AG08395 (cell line): ENCODE data around the gene ZNF667.

Source experiments
- DNase-seq: peaks from one replicate; pipeline ENCODE4 v3.0.0; 2012; ENCODE audit warnings: mixed read lengths, low spot score

The ZNF667 gene

DNA sequence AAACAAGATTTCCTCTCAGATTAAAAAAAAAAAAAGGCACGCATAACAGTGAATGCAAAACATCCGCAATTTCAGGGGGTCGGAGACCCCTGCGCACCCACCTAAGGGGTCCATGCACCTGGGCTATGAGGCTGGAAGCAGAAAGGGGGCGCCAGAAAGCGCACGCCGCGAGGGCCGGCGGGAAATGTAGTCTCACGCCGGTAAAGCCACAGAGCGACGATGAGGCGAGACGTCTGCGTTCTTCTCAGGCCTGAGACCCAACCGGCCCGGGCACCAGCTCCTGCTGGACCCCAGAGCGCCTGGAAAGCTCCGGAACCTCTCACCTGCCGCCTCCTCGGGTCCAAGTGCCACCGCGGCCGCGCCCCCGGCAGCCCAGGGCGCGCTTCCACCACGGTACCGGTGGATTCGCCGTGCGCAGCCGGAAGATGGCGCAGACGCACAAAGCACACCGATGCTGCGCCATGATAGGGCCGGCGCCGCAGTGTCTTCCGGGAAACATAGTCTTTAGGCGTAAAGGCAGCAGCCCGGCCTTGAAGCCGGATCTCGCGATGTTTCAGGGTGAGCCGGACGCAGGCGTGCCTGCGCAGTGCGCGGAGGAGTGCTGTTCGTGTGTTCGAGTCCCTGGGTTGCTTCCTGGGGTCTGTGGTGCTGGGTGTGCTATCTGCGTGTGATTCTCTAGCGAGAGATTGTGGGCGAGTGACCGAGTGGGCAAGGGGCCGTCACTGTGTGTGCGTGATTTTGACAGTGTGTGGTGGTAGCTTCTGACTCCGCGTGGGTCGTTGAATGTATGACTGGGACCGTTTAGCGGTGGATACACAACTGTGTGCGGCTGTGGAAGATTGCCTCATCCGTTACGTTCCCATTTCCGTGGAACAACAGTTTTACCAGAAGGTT, 83.8 kb downstream of the ZNF667 start, which contains the start of gene ZNF582:
ZNF582 (minus strand) TSS at position 416 of the 894 bp plus-strand sequence. CDS start 1,782 bp downstream, outside the sequence.
- peak; percentile 97 for DNase-seq
